Measurements from ENCODE around the gene NATD1.

The NATD1 gene

GRCh38 chr17:21189361-21189760 is 63.8 kb downstream of the NATD1 start:
- DNase-seq = no peak

All from fibroblast of skin of abdomen (primary cell).